ENCODE results near the gene ACR.

ACR gene

GRCh38 chr22:50717709-50718351, 20.2 kb upstream of the ACR start:
- DNase-seq (ENCODE audit: low spot score), result no peak

DNA sequence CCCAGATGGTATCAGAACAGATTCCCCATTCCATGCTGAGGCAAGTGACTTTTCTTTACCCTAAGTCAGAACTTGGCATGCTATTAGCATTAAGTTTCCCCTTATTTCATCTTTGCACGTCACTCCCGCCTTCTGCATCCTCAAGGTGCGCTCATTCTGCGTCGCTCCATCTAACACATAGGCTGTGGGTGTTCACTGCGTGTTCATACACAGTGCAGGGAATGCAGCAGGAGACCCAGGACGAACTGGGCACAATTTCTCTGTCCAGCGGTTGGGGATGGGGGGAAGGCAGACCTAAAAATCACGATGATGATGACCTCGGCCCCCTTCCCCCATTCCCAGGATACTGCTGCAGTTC, 19.7 kb upstream of the ACR start:
- no peak for DNase-seq (ENCODE audit: low spot score)

DNA sequence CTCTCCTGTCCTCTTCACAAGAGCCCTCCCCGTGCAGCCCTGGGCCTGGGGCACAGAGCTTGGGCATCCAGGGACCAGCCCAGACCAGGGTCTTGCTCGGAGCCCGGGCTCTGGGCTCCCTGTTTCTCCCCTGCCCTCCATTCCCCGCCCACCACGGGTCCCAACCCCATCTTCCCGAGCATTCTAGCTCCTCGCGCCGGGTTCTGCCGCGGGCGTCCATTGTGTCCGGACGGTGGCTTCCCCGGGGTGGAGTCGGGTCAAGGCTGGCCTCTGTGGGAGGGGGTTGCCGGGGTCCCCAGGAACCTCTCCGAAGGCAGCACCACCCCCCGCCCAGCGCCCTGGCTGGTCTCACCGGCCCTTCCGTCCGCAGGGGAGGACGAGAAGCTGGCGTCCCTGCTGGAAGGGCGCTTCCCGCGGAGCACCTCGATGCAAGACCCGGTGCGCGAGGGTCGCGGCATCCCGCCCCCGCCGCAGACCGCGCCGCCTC, 18.1 kb upstream of the ACR start:
- DNase-seq (ENCODE audit: low spot score), result no peak

DNA sequence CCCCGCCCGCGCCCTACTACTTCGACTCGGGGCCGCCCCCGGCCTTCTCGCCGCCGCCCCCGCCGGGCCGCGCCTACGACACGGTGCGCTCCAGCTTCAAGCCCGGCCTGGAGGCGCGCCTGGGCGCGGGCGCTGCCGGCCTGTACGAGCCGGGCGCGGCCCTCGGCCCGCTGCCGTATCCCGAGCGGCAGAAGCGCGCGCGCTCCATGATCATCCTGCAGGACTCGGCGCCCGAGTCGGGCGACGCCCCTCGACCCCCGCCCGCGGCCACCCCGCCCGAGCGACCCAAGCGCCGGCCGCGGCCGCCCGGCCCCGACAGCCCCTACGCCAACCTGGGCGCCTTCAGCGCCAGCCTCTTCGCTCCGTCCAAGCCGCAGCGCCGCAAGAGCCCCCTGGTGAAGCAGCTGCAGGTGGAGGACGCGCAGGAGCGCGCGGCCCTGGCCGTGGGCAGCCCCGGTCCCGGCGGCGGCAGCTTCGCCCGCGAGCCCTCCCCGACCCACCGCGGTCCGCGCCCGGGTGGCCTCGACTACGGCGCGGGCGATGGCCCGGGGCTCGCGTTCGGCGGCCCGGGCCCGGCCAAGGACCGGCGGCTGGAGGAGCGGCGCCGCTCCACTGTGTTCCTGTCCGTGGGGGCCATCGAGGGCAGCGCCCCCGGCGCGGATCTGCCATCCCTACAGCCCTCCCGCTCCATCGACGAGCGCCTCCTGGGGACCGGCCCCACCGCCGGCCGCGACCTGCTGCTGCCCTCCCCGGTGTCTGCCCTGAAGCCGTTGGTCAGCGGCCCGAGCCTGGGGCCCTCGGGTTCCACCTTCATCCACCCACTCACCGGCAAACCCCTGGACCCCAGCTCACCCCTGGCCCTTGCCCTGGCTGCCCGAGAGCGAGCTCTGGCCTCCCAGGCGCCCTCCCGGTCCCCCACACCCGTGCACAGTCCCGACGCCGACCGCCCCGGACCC, 17.4 kb upstream of the ACR start:
- DNase-seq (ENCODE audit: low spot score), result no peak

- no peak for DNase-seq (ENCODE audit: low spot score)
Observed at GRCh38 chr22:50721257-50721844, 16.7 kb upstream of the ACR start.

- DNase-seq (ENCODE audit: low spot score), result no peak
Observed at GRCh38 chr22:50722048-50722701, 15.8 kb upstream of the ACR start.

GRCh38 chr22:50722716-50723428, 15.1 kb upstream of the ACR start:
- DNase-seq (ENCODE audit: low spot score), result no peak

GRCh38 chr22:50723991-50724390, 14.0 kb upstream of the ACR start:
- DNase-seq (ENCODE audit: low spot score), result no peak

- DNase-seq (ENCODE audit: low spot score), result no peak
Observed at GRCh38 chr22:50724616-50725015, 13.4 kb upstream of the ACR start.

DNA sequence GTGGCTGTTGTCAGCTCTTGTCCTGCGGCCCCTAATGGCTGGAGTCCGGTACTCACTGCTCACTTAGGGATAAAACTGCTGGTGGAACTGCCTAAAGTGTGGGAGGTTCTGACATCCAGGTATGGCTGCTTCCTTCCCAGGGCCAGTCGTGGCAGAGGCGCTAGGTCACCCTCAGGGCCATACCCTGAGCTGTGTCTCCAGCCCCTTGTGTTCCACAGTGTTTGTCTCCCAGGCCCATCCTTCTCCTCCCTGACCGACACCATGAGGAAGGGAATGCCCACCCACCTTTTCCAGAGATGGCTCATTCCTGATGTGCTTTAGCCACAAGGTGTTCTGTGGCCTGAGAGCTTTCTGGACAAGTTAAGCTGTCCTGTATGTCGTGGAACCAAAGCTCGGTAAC, 12.4 kb upstream of the ACR start:
- no peak for DNase-seq (ENCODE audit: low spot score)

- no peak for DNase-seq (ENCODE audit: low spot score)
Observed at GRCh38 chr22:50726643-50727340, 11.2 kb upstream of the ACR start.

GRCh38 chr22:50727678-50728522, 10.1 kb upstream of the ACR start:
- no peak for DNase-seq (ENCODE audit: low spot score)

DNA sequence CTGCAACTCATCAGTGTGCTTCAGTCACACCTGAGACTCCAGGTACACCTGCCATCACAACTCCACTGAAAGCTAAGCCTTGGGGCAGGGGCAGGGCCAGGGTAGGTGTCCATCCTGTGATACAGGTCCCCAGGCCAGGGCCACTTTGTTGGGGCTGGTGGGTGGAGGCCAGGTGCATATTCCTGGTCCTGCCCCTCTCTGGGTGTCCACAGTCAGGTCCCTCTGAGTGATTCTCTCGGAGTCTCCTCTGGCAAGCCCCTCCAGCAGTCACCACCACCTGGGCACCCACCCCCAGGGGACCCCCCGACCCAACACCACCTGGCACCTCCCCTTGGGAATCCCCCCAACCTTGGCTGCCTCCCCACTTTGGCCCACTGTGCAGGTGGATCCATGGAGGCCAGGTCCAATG, 9.5 kb upstream of the ACR start:
- DNase-seq (ENCODE audit: low spot score), result no peak

DNA sequence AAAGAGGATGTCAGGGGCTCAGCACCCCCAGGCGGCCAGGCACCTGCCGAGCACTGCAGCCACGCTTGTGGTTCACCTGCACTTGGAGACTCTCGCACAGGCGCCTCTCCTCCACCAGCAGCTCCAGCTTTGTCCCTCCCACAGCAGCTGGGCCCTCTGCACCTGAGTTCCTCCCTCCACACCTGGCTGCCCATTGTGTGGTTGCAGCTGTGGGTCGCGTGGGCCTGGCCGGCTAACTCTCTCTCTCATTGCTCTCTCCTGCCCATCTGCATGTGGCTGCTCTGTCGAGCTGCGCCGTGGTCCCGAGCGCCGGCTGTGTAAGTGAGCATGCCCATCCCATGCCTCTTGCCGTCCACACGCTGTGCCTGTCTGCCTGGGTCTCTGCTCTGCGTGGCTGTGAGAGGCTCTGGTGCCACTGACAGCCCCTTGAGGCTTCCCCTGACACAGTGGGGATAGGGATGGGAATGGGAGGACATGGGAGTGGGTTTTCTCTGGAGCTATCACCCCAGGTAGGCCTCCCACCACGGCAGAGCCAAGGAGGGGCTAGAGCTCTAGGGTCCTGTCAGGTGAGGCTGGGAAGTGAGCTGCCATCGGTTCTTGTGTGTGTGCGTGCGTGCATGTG, 8.5 kb upstream of the ACR start:
- no peak for DNase-seq (ENCODE audit: low spot score)

- DNase-seq (ENCODE audit: low spot score), result no peak
Observed at GRCh38 chr22:50730013-50730891, 7.8 kb upstream of the ACR start.

DNA sequence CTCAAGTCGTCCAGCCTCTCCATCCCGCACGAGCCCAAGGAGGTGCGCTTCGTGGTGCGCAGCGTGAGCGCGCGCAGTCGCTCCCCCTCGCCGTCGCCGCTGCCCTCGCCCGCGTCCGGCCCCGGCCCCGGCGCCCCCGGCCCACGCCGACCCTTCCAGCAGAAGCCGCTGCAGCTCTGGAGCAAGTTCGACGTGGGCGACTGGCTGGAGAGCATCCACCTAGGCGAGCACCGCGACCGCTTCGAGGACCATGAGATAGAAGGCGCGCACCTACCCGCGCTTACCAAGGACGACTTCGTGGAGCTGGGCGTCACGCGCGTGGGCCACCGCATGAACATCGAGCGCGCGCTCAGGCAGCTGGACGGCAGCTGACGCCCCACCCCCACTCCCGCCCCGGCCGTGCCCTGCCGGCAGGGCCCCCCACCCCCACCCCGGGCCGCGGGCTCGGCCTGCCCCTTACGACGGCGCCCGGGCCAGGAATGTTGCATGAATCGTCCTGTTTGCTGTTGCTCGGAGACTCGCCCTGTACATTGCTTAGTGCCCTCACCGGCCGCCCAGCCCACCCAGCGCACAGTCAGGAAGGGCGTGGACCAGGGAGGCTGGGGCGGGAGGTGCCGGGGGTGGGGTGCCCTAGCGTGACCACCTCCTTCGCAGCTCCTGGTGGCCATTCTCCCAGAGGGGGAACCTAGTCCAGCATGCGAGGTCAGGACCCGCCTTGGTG, 6.9 kb upstream of the ACR start:
- no peak for DNase-seq (ENCODE audit: low spot score)

DNA sequence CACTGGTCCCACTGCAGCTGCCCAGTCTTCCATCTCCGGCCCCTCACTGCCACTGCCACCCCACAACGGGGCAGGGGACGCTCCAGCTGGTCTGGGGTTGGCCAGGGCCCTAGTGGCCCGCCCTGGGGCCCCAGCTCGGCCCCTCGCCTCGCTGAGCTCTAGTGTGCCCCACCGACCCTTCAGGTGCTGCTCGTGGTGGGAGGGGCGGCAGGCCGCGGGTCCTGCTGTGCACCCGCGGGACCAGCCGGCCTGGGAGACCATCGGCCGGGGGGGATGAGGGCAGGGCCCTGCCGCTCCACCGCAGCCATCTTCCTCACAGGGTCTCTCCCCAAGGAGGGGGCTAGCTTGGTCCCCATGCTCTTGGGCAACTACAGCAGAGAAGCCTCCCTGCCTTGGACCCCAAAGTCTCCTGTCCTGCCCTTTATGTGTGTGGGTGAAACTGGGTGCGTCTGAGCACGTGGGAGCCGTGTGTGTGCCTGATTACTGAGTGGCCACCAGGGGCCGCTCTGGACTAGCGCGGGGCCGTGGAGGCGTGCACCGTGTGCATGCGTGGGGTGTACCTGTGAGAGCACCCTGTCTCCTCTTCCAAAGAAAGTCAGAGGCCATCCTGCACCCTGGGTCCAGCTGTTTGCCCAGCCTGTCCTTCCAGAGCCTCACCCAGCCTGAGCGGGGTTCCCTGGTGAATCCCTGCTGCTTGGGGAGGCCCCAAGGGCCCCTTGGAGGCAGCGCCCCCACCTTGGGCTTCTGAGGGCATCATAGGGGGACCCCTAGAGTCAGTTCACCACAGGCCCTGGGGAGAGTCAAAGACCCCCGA, 6.0 kb upstream of the ACR start:
- DNase-seq (ENCODE audit: low spot score), result peak; percentile 56

Measured in SK-N-DZ (cell line).